H1 (cell line): ENCODE measurements around the gene NECAB3.

Experiments used
- CBX5 ChIP-seq: fragments of 300-800, 300-1000 bp; sonication (generic); IDR thresholded peaks from 2 replicates; pipeline ENCODE4 v1.7.1; 2016; ENCODE audit warnings: antibody characterized with exemption, low read length, low read depth
- EGR1 ChIP-seq: IDR thresholded peaks from 2 replicates; pipeline ENCODE4 v1.6.1; 2011; ENCODE audit warnings: low read depth, low read length, borderline replicate concordance
- EP300 ChIP-seq, 2 experiments: IDR thresholded peaks; 1 replicate in 1 of 2; 2 replicates in 1 of 2; pipeline ENCODE4 v1.6.1; 2011 to 2012; ENCODE audit warnings: low read depth in 2 of 2, low read length in 2 of 2, mild to moderate bottlenecking in 2 of 2, borderline replicate concordance in 1 of 2, inconsistent platforms in 1 of 2, moderate library complexity in 1 of 2
- POLR2A ChIP-seq, 2 experiments: IDR thresholded peaks; 1 replicate in 1 of 2; 2 replicates in 1 of 2; pipeline ENCODE4 v1.6.1; 2011; ENCODE audit warnings: low read depth in 2 of 2, low read length in 2 of 2, mild to moderate bottlenecking in 2 of 2; ENCODE audit errors: control extremely low read depth in 1 of 2
- POLR2AphosphoS5 ChIP-seq: IDR thresholded peaks from 2 replicates; pipeline ENCODE4 v1.6.1; 2011; ENCODE audit warnings: low read depth, low read length
- RFX5 ChIP-seq: IDR thresholded peaks from 2 replicates; pipeline ENCODE4 v1.6.1; 2011; ENCODE audit warnings: low read depth, low read length, improper control_type of control experiment, borderline replicate concordance
- TAF1 ChIP-seq: IDR thresholded peaks from 2 replicates; pipeline ENCODE4 v1.6.1; 2011; ENCODE audit warnings: mild to moderate bottlenecking, low read depth, low read length
- TEAD4 ChIP-seq: IDR thresholded peaks from 2 replicates; pipeline ENCODE4 v1.6.1; 2012; ENCODE audit warnings: low read depth, low read length, inconsistent platforms, mixed read lengths
- ZNF274 ChIP-seq: IDR thresholded peaks from 2 replicates; pipeline ENCODE4 v1.7.0; 2012; ENCODE audit warnings: low read length, borderline replicate concordance; ENCODE audit errors: extremely low read depth
- TF ChIP-seq, protein P1 (sequence below), 3 experiments: IDR thresholded peaks; 1 replicate in 2 of 3; 2 replicates in 1 of 3; pipeline versions ENCODE4 v1.5.1 to v1.6.1; 2011; ENCODE audit warnings: low read length in 3 of 3, mild to moderate bottlenecking in 3 of 3, inconsistent platforms in 2 of 3, low read depth in 1 of 3, moderate library complexity in 1 of 3; ENCODE audit not compliant: insufficient read depth in 1 of 3; ENCODE audit errors: control extremely low read depth in 1 of 3
- TF ChIP-seq, protein P2 (sequence below): IDR thresholded peaks from 2 replicates; pipeline ENCODE4 v1.6.1; 2011; ENCODE audit warnings: low read depth, mild to moderate bottlenecking, low read length; ENCODE audit not compliant: insufficient read depth

DNA sequence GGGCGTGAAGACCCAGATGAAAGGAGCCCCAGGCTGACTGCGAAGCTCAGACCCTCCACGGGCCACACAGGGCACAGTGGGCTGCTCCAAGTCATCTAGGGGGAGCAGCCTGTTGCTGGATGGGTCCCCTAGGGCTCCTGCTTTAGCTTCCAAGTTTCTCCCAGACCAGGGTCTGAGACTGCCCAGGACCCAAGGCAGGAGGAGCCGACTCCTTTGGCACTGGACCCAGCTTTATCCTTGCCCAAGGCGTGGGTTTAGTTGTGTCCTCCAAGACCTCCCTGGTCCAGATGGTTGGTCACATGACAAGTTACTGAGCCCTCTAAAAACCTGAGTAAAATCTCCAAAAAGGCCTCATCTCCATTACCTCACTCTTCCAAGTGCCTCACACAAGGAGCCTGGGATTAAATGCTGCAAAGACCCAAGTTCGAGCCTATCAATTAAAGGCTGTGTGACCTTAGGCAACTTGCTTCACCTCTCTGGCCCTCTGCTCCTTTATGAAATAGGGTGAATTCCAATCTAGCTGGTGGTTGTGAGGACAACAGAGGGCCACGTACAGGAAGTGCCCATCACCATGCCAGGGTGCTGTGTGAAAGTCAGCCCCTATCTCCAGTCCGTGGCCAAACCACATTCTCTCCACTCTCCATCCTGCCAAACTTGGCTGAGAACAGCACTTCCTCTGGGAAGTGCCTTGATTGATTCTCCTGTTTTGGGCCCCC, 2.5 kb downstream of the NECAB3 start:
- no peak for TF ChIP-seq EGR1
- TF ChIP-seq ZNF274 = no peak
- TF ChIP-seq, protein P1, sequence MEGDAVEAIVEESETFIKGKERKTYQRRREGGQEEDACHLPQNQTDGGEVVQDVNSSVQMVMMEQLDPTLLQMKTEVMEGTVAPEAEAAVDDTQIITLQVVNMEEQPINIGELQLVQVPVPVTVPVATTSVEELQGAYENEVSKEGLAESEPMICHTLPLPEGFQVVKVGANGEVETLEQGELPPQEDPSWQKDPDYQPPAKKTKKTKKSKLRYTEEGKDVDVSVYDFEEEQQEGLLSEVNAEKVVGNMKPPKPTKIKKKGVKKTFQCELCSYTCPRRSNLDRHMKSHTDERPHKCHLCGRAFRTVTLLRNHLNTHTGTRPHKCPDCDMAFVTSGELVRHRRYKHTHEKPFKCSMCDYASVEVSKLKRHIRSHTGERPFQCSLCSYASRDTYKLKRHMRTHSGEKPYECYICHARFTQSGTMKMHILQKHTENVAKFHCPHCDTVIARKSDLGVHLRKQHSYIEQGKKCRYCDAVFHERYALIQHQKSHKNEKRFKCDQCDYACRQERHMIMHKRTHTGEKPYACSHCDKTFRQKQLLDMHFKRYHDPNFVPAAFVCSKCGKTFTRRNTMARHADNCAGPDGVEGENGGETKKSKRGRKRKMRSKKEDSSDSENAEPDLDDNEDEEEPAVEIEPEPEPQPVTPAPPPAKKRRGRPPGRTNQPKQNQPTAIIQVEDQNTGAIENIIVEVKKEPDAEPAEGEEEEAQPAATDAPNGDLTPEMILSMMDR (IDR thresholded peaks at IDR 0.05; ENCODE audit: control extremely low read depth in 1 of 3, insufficient read depth in 1 of 3, low read depth in 1 of 3, low read length in 3 of 3) = no peak
- no peak for TF ChIP-seq POLR2AphosphoS5
- no peak for TF ChIP-seq POLR2A (IDR thresholded peaks at IDR 0.05; ENCODE audit: control extremely low read depth in 1 of 2, low read depth in 2 of 2, low read length in 2 of 2)
- no peak for TF ChIP-seq TEAD4
- no peak for TF ChIP-seq EP300 (IDR thresholded peaks at IDR 0.05; ENCODE audit: borderline replicate concordance in 1 of 2, low read depth in 2 of 2, low read length in 2 of 2)
- TF ChIP-seq CBX5 = no peak
- TF ChIP-seq RFX5 = no peak
- TF ChIP-seq, protein P2, sequence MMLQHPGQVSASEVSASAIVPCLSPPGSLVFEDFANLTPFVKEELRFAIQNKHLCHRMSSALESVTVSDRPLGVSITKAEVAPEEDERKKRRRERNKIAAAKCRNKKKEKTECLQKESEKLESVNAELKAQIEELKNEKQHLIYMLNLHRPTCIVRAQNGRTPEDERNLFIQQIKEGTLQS = no peak
- TF ChIP-seq TAF1 = no peak
